Panc1 (cell line): ENCODE results near the gene FYTTD1. TPM values are rescaled to one million over a fixed set of nuclear protein-coding genes. Genes with fewer than 3 reads are reported as not detected.

Source experiments
- ATAC-seq: fragments of 200-7000 bp; cut with Tn5 transposase; 2 replicates; pipeline ENCODE4 v1.9.1; 2020; ENCODE audit warnings: mild to moderate bottlenecking, moderate library complexity
- BruUV-seq: library from RNA; stranded (reverse); fragments of 400-500 nt; replicated peaks from 2 replicates; lab custom pipeline; 2021; lab: Mats Ljungman, UMichigan
- CTCF ChIA-PET: fragments of 300-600 bp; sonication (Branson Sonifier 250); formaldehyde crosslinking; loops from one replicate; lab custom pipeline; 2022; ENCODE audit warnings: antibody characterized with exemption; lab: Charles Lee
- POLR2A ChIA-PET: fragments of 300-600 bp; sonication (Branson Sonifier 250); formaldehyde crosslinking; loops from one replicate; lab custom pipeline; 2022; ENCODE audit warnings: antibody characterized with exemption; lab: Charles Lee
- DNase-seq: peaks from one replicate; pipeline ENCODE4 v3.0.0-alpha.2; 2010; ENCODE audit warnings: low read depth, low spot score
- H3K27ac ChIP-seq: 2 replicates; pipeline ENCODE4 v1.5.1; 2011; ENCODE audit warnings: mild to moderate bottlenecking, low read length, inconsistent platforms
- H3K27me3 ChIP-seq: fragments of 200-500 bp; sonication (Bioruptor generic); 2 replicates; pipeline ENCODE4 v1.6.0; 2014; ENCODE audit warnings: low read length, inconsistent platforms; ENCODE audit not compliant: control insufficient read depth, insufficient read depth
- H3K36me3 ChIP-seq: fragments of 200-500 bp; sonication (Bioruptor generic); 2 replicates; pipeline ENCODE4 v1.5.1; 2014; ENCODE audit warnings: inconsistent platforms, mild to moderate bottlenecking, low read length, moderate library complexity; ENCODE audit not compliant: control insufficient read depth, insufficient read depth
- H3K4me1 ChIP-seq: 2 replicates; pipeline ENCODE4 v1.5.1; 2011; ENCODE audit warnings: inconsistent platforms, mild to moderate bottlenecking, low read length, moderate library complexity; ENCODE audit not compliant: control insufficient read depth, insufficient read depth
- H3K4me3 ChIP-seq, 2 experiments: 2 replicates each; pipeline ENCODE4 v1.5.1; 2011 to 2012; ENCODE audit warnings: low read depth in 2 of 2, low read length in 2 of 2, mild to moderate bottlenecking in 2 of 2, inconsistent platforms in 1 of 2, moderate library complexity in 1 of 2
- H3K9me3 ChIP-seq: fragments of 200-500 bp; sonication (Bioruptor generic); 2 replicates; pipeline ENCODE4 v1.5.1; 2014; ENCODE audit warnings: low read depth, mild to moderate bottlenecking, inconsistent platforms, low read length, moderate library complexity; ENCODE audit not compliant: control insufficient read depth, insufficient read depth
- POLR2AphosphoS5 ChIP-seq: IDR thresholded peaks from 2 replicates; pipeline ENCODE4 v1.6.1; 2012; ENCODE audit warnings: mild to moderate bottlenecking, low read depth, low read length, moderate library complexity
- SIN3A ChIP-seq: IDR thresholded peaks from 2 replicates; pipeline ENCODE4 v1.6.1; 2012; ENCODE audit warnings: low read depth, mild to moderate bottlenecking, low read length, moderate library complexity, borderline replicate concordance; ENCODE audit not compliant: insufficient read depth
- TCF7L2 ChIP-seq: IDR thresholded peaks from 2 replicates; pipeline ENCODE4 v1.6.1; 2011; ENCODE audit warnings: mild to moderate bottlenecking, low read depth, low read length, inconsistent platforms
- in situ Hi-C: cut with HindIII; loops from 2 replicates; pipeline ENCODE4 v1.10.0; 2016; ENCODE audit warnings: low sequenced_read_pairs, low pct_unique_long_range_greater_than_20kb
- intact Hi-C: fragments of 100-400 bp; cut with micrococcal nuclease; formaldehyde crosslinking; loops from one replicate; pipeline ENCODE4 v1.10.0; 2022; ENCODE audit not compliant: unreplicated experiment
- total RNA-seq: library from RNA; stranded (reverse); gene quantifications from one replicate; pipeline ENCODE4 v1.2.1, GENCODE V29; 2021; ENCODE audit not compliant: unreplicated experiment
- TF ChIP-seq, protein P1 (sequence below): fragments of 450-650 bp; IDR thresholded peaks from 2 replicates; pipeline ENCODE4 v1.5.1; 2017; ENCODE audit warnings: mild to moderate bottlenecking
- TF ChIP-seq, protein P2 (sequence below), 2 experiments: IDR thresholded peaks; 2 replicates each; pipeline ENCODE4 v1.6.1; 2011 to 2012; ENCODE audit warnings: low read depth in 2 of 2, control low read depth in 1 of 2, low read length in 1 of 2, mild to moderate bottlenecking in 1 of 2, moderate library complexity in 1 of 2; ENCODE audit not compliant: insufficient read depth in 1 of 2

The FYTTD1 gene
- total RNA-seq, 1 experiment from 2014 or later = 77.8 TPM

DNA sequence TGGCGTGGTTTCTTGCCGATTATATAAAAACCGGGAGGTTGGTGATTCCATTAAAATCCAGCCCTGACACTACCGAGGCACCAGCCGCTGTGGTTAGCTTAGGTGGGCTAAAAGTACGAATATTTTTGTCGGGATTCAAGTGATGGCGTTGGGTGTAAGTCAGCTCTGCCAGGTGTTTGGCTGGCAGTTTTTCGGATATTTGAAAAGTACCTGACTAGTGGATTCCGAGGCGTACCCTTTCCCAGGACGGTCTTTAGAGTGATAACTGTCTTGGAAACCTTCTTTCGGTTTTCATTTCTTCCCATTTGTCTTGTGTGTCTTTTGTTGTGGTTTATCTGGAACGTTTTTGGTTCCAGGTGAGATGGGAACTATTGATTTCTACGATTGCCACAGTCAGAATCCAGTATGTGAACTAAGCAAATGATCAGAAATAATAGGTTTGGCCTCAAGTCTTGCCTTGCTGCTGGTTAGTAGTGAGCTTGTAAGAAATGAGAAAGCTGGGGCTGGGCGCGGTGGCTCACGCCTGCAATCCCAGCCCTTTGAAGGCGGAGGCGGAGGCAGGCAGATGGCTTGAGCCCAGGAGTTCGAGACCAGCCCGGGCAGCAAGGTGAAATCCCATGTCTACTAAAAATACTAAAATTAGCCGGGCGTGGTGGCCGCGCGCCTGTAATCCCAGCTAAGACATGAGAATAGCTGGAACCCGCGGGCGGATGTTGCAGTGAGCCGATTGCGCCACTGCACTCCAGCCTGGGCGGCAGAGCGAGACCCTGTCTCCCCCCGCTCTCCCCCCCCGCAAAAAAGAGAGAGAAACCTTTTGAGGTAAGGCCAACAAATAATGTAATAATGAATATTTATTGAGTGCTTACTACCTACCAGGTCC is 1.4 kb downstream of the FYTTD1 start:
- H3K4me1 ChIP-seq = peaks cover 23% of the 10 kb centered on the region
- peak overlapping the region; percentile 78 for H3K27ac ChIP-seq
- no peak for DNase-seq
- H3K4me3 ChIP-seq = peak overlapping the region; percentile 67 to 86
- POLR2A ChIA-PET = interaction anchor here (0.6 kb wide), 1 partner anchor 40 kb away, joined by 3 read pairs; the partner anchor contains the start of gene LRCH3
- no peaks in the 10 kb centered on the region for H3K36me3 ChIP-seq
- TF ChIP-seq POLR2AphosphoS5 (no peak), TCF7L2 (no peak)
- TF ChIP-seq, protein P1, sequence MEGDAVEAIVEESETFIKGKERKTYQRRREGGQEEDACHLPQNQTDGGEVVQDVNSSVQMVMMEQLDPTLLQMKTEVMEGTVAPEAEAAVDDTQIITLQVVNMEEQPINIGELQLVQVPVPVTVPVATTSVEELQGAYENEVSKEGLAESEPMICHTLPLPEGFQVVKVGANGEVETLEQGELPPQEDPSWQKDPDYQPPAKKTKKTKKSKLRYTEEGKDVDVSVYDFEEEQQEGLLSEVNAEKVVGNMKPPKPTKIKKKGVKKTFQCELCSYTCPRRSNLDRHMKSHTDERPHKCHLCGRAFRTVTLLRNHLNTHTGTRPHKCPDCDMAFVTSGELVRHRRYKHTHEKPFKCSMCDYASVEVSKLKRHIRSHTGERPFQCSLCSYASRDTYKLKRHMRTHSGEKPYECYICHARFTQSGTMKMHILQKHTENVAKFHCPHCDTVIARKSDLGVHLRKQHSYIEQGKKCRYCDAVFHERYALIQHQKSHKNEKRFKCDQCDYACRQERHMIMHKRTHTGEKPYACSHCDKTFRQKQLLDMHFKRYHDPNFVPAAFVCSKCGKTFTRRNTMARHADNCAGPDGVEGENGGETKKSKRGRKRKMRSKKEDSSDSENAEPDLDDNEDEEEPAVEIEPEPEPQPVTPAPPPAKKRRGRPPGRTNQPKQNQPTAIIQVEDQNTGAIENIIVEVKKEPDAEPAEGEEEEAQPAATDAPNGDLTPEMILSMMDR = no peak
- TF ChIP-seq, protein P2, sequence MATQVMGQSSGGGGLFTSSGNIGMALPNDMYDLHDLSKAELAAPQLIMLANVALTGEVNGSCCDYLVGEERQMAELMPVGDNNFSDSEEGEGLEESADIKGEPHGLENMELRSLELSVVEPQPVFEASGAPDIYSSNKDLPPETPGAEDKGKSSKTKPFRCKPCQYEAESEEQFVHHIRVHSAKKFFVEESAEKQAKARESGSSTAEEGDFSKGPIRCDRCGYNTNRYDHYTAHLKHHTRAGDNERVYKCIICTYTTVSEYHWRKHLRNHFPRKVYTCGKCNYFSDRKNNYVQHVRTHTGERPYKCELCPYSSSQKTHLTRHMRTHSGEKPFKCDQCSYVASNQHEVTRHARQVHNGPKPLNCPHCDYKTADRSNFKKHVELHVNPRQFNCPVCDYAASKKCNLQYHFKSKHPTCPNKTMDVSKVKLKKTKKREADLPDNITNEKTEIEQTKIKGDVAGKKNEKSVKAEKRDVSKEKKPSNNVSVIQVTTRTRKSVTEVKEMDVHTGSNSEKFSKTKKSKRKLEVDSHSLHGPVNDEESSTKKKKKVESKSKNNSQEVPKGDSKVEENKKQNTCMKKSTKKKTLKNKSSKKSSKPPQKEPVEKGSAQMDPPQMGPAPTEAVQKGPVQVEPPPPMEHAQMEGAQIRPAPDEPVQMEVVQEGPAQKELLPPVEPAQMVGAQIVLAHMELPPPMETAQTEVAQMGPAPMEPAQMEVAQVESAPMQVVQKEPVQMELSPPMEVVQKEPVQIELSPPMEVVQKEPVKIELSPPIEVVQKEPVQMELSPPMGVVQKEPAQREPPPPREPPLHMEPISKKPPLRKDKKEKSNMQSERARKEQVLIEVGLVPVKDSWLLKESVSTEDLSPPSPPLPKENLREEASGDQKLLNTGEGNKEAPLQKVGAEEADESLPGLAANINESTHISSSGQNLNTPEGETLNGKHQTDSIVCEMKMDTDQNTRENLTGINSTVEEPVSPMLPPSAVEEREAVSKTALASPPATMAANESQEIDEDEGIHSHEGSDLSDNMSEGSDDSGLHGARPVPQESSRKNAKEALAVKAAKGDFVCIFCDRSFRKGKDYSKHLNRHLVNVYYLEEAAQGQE (IDR thresholded peaks at IDR 0.05; ENCODE audit: insufficient read depth in 1 of 2, low read depth in 2 of 2, low read length in 1 of 2) = no peak
- H3K27me3 ChIP-seq = no peaks in the 10 kb centered on the region
- CTCF ChIA-PET = interaction anchor here (0.6 kb wide), 1 partner anchor 106 kb away, joined by 7 read pairs; no protein-coding TSS in a partner anchor
- intact Hi-C loops (no loop called here), in situ Hi-C loops (no loop called here)
- no peaks in the 10 kb centered on the region for H3K9me3 ChIP-seq
- BruUV-seq = no TSS peak
- no peak for ATAC-seq

DNA sequence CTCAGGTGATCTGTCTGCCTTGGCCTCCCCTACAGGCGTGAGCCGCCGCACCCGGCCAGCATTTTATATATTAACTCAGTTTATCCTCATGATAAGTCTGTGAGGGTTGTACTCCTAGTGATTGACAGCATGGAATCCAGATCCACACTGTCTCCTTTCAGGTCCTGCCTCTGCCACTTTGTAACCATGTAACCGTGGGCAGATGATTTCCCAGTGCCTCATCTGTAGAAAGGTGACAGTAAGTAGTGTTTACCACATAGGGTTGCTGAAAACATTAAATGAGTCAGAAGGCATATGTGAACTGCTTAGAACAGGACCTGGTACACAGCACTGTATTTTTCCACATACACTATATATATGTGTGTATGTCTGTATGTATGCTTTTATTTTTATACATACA is 2.4 kb downstream of the FYTTD1 start:
- Histone ChIP-seq H3K27ac (peak overlapping the region; percentile 51), H3K4me1 (peaks cover 23% of the 10 kb centered on the region), H3K9me3 (no peaks in the 10 kb centered on the region), H3K36me3 (0 out of 2 replicates have a peak, but pooled peaks cover 4% of the 10 kb centered on the region), H3K4me3 (peak overlapping the region; percentile 67 to 86), H3K27me3 (no peaks in the 10 kb centered on the region)
- CTCF ChIA-PET = no interaction called here
- intact Hi-C loops (no loop called here), in situ Hi-C loops (no loop called here)
- no TSS peak for BruUV-seq
- DNase-seq (no peak), ATAC-seq (no peak)
- POLR2A ChIA-PET = no interaction called here
- TF ChIP-seq POLR2AphosphoS5 (no peak), SIN3A (no peak), TCF7L2 (no peak)
- TF ChIP-seq, protein P2 (IDR thresholded peaks at IDR 0.05; ENCODE audit: insufficient read depth in 1 of 2, low read depth in 2 of 2, low read length in 1 of 2) = no peak
- TF ChIP-seq, protein P1 = no peak
